Measurements from ENCODE around the gene FHIT.

FHIT gene

GRCh38 chr3:59980576-59980975 is 1270.7 kb downstream of the FHIT start:
- no peak for TF ChIP-seq CTCF (IDR thresholded peaks at IDR 0.05; ENCODE audit: low read depth, low read length)
- H3K4me3 ChIP-seq (ENCODE audit: low read depth, low read length) = no peak overlapping the region

GRCh38 chr3:59979542-59979941 is 1271.7 kb downstream of the FHIT start:
- H3K4me3 ChIP-seq (ENCODE audit: low read depth, low read length) = no peak overlapping the region
- TF ChIP-seq CTCF (IDR thresholded peaks at IDR 0.05; ENCODE audit: low read depth, low read length) = no peak

- TF ChIP-seq CTCF (IDR thresholded peaks at IDR 0.05; ENCODE audit: low read depth, low read length) = no peak
- no peak overlapping the region for H3K4me3 ChIP-seq (ENCODE audit: low read depth, low read length)
Observed at GRCh38 chr3:59978979-59979378, 1272.3 kb downstream of the FHIT start.

GRCh38 chr3:59970796-59971195 is 1280.5 kb downstream of the FHIT start:
- H3K4me3 ChIP-seq (ENCODE audit: low read depth, low read length) = no peak overlapping the region
- no peak for TF ChIP-seq CTCF (IDR thresholded peaks at IDR 0.05; ENCODE audit: low read depth, low read length)

- H3K4me3 ChIP-seq (ENCODE audit: low read depth, low read length) = no peak overlapping the region
- TF ChIP-seq CTCF (IDR thresholded peaks at IDR 0.05; ENCODE audit: low read depth, low read length) = no peak
Observed at GRCh38 chr3:59970376-59970775, 1280.9 kb downstream of the FHIT start.

GRCh38 chr3:59968513-59969045 is 1282.7 kb downstream of the FHIT start:
- no peak for TF ChIP-seq CTCF (IDR thresholded peaks at IDR 0.05; ENCODE audit: low read depth, low read length)
- no peak overlapping the region for H3K4me3 ChIP-seq (ENCODE audit: low read depth, low read length)

GRCh38 chr3:59963676-59964075 is 1287.6 kb downstream of the FHIT start:
- H3K4me3 ChIP-seq (ENCODE audit: low read depth, low read length) = no peak overlapping the region
- TF ChIP-seq CTCF (IDR thresholded peaks at IDR 0.05; ENCODE audit: low read depth, low read length) = no peak
